ENCODE data around the gene CITED2. TPM values are rescaled to one million over a fixed set of nuclear protein-coding genes. Genes with fewer than 3 reads are reported as not detected.

Gene CITED2
- polyA plus RNA-seq, 1 donor (not counting 4 experiments of a cell fraction or from before 2014, with no cell fraction given): 25.0 TPM

GRCh38 chr6:139338795-139339194 lies 35.7 kb downstream of the CITED2 start:
- Histone ChIP-seq H3K36me3 (ENCODE audit: control insufficient read depth in 2 of 2, extremely low read depth in 1 of 2, insufficient read depth in 2 of 2, low read length in 2 of 2) (no peaks in the 10 kb centered on the region), H3K79me2 (ENCODE audit: control insufficient read depth, insufficient read depth, low read length) (no peaks in the 10 kb centered on the region), H3K27ac (ENCODE audit: control insufficient read depth, insufficient read depth, low read length) (no peak overlapping the region), H3K4me1 (ENCODE audit: control insufficient read depth, extremely low read depth, insufficient read depth, low read length) (peaks cover 35% of the 10 kb centered on the region), H3K4me3 (ENCODE audit: control insufficient read depth in 2 of 3, extremely low read depth in 1 of 3, insufficient read depth in 2 of 3, low read depth in 1 of 3, low read length in 3 of 3) (no peak overlapping the region), H3K9me1 (ENCODE audit: control insufficient read depth, extremely low read depth, insufficient read depth, low read length) (no peaks in the 10 kb centered on the region), H3K4me2 (ENCODE audit: control insufficient read depth, extremely low read depth, insufficient read depth, low read depth, low read length) (no peak overlapping the region), H2AFZ (ENCODE audit: control insufficient read depth, low read length) (no peak overlapping the region), H4K20me1 (ENCODE audit: control insufficient read depth, extremely low read depth, insufficient read depth, low read length) (no peaks in the 10 kb centered on the region), H3K27me3 (ENCODE audit: control insufficient read depth, extremely low read depth, insufficient read depth, low read length) (no peaks in the 10 kb centered on the region), H3K9ac (ENCODE audit: control insufficient read depth, extremely low read depth, insufficient read depth, low read length) (no peak overlapping the region), H3K9me3 (ENCODE audit: control insufficient read depth, low read depth, low read length) (no peaks in the 10 kb centered on the region)
- TF ChIP-seq, protein P1, sequence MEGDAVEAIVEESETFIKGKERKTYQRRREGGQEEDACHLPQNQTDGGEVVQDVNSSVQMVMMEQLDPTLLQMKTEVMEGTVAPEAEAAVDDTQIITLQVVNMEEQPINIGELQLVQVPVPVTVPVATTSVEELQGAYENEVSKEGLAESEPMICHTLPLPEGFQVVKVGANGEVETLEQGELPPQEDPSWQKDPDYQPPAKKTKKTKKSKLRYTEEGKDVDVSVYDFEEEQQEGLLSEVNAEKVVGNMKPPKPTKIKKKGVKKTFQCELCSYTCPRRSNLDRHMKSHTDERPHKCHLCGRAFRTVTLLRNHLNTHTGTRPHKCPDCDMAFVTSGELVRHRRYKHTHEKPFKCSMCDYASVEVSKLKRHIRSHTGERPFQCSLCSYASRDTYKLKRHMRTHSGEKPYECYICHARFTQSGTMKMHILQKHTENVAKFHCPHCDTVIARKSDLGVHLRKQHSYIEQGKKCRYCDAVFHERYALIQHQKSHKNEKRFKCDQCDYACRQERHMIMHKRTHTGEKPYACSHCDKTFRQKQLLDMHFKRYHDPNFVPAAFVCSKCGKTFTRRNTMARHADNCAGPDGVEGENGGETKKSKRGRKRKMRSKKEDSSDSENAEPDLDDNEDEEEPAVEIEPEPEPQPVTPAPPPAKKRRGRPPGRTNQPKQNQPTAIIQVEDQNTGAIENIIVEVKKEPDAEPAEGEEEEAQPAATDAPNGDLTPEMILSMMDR (optimal IDR thresholded peaks at IDR 0.05 in 1 of 3, IDR thresholded peaks at IDR 0.05 in 1 of 3, conservative IDR thresholded peaks at IDR 0.05 in 1 of 3; ENCODE audit: extremely low read depth in 1 of 3, insufficient read depth in 2 of 3, low read length in 3 of 3): no peak
- no peak for TF ChIP-seq EZH2 (IDR thresholded peaks at IDR 0.05; ENCODE audit: low read length)
- FAIRE-seq (no peak), DNase-seq (ENCODE audit: low read depth, low spot score) (no peak)
- dilution Hi-C loops (cut with MboI; ENCODE audit: extremely low pct_ligation_motif_present, low sequenced_read_pairs): no loop called here

DNA sequence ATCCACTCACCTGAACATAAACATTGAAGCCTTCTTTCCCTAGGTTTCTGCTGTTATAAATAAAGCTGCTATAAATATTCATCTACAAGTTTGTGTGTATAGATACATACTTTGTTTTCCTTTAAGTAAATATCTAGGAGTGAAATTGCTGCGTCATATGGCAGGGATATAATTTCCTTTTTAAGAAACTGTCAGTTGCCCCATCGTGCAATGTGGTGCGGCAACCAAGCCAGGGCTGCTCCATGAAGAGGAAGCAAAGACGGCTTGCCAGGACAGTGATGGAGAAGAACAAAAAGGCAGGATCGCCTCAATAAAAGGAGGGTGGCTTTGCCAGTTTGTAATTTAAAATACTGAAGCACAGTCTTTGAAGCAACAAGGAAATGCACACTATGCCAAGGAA lies 36.6 kb downstream of the CITED2 start:
- no peak for TF ChIP-seq EZH2 (IDR thresholded peaks at IDR 0.05; ENCODE audit: low read length)
- TF ChIP-seq, protein P1 (optimal IDR thresholded peaks at IDR 0.05 in 1 of 3, IDR thresholded peaks at IDR 0.05 in 1 of 3, conservative IDR thresholded peaks at IDR 0.05 in 1 of 3; ENCODE audit: extremely low read depth in 1 of 3, insufficient read depth in 2 of 3, low read length in 3 of 3): no peak
- Histone ChIP-seq H3K4me1 (ENCODE audit: control insufficient read depth, extremely low read depth, insufficient read depth, low read length) (peaks cover 25% of the 10 kb centered on the region), H3K9ac (ENCODE audit: control insufficient read depth, extremely low read depth, insufficient read depth, low read length) (no peak overlapping the region), H2AFZ (ENCODE audit: control insufficient read depth, low read length) (peak overlapping the region; percentile 62), H3K4me3 (ENCODE audit: control insufficient read depth in 2 of 3, extremely low read depth in 1 of 3, insufficient read depth in 2 of 3, low read depth in 1 of 3, low read length in 3 of 3) (no peak overlapping the region), H3K4me2 (ENCODE audit: control insufficient read depth, extremely low read depth, insufficient read depth, low read depth, low read length) (no peak overlapping the region), H3K79me2 (ENCODE audit: control insufficient read depth, insufficient read depth, low read length) (no peaks in the 10 kb centered on the region), H3K36me3 (ENCODE audit: control insufficient read depth in 2 of 2, extremely low read depth in 1 of 2, insufficient read depth in 2 of 2, low read length in 2 of 2) (no peaks in the 10 kb centered on the region), H3K9me1 (ENCODE audit: control insufficient read depth, extremely low read depth, insufficient read depth, low read length) (no peaks in the 10 kb centered on the region), H3K27ac (ENCODE audit: control insufficient read depth, insufficient read depth, low read length) (no peak overlapping the region), H4K20me1 (ENCODE audit: control insufficient read depth, extremely low read depth, insufficient read depth, low read length) (no peaks in the 10 kb centered on the region), H3K9me3 (ENCODE audit: control insufficient read depth, low read depth, low read length) (no peaks in the 10 kb centered on the region), H3K27me3 (ENCODE audit: control insufficient read depth, extremely low read depth, insufficient read depth, low read length) (no peaks in the 10 kb centered on the region)
- FAIRE-seq: peak; percentile 9
- dilution Hi-C loops (cut with MboI; ENCODE audit: extremely low pct_ligation_motif_present, low sequenced_read_pairs): no loop called here
- DNase-seq (ENCODE audit: low read depth, low spot score): no peak
